Measurements from ENCODE around the gene HNRNPA3.
"Not testable (repeated sequence)": the region's sequence is repeated elsewhere in the genome, so short reads cannot be mapped to it uniquely, and the experiment has no call there.

The HNRNPA3 gene

GRCh38 chr2:177174486-177174885 is 38.1 kb upstream of the HNRNPA3 start:
- Histone ChIP-seq H3K79me2 (ENCODE audit: insufficient read depth, low read depth) (no peaks in the 10 kb centered on the region), H3K9ac (no peak overlapping the region), H3K4me3 (IDR thresholded peaks at IDR 0.05; ENCODE audit: insufficient read depth, low read depth, low read length) (no peak overlapping the region), H3K27ac (no peak overlapping the region), H2AFZ (ENCODE audit: low read depth) (no peak overlapping the region), H3K36me3 (ENCODE audit: insufficient read depth) (no peaks in the 10 kb centered on the region), H4K20me1 (ENCODE audit: insufficient read depth) (no peaks in the 10 kb centered on the region), H3K4me1 (ENCODE audit: low read depth, poor library complexity, severe bottlenecking) (peaks cover 8% of the 10 kb centered on the region), H3K27me3 (ENCODE audit: insufficient read depth, low read depth) (no peaks in the 10 kb centered on the region), H3K4me2 (no peak overlapping the region)
- no peak for TF ChIP-seq CTCF (conservative IDR thresholded peaks at IDR 0.05; ENCODE audit: low read depth, low read length)

GRCh38 chr2:177175917-177176668 is 36.5 kb upstream of the HNRNPA3 start:
- H3K36me3 ChIP-seq (ENCODE audit: insufficient read depth) = no peaks in the 10 kb centered on the region
- no peaks in the 10 kb centered on the region for H3K27me3 ChIP-seq (ENCODE audit: insufficient read depth, low read depth)

GRCh38 chr2:177178797-177179196 is 33.8 kb upstream of the HNRNPA3 start:
- H3K4me1 ChIP-seq (ENCODE audit: low read depth, poor library complexity, severe bottlenecking) = no peaks in the 10 kb centered on the region
- no peaks in the 10 kb centered on the region for H4K20me1 ChIP-seq (ENCODE audit: insufficient read depth)
- H3K79me2 ChIP-seq (ENCODE audit: insufficient read depth, low read depth) = no peaks in the 10 kb centered on the region
- H2AFZ ChIP-seq (ENCODE audit: low read depth) = no peak overlapping the region
- H3K27ac ChIP-seq = no peak overlapping the region
- no peak overlapping the region for H3K4me3 ChIP-seq (IDR thresholded peaks at IDR 0.05; ENCODE audit: insufficient read depth, low read depth, low read length)
- no peaks in the 10 kb centered on the region for H3K27me3 ChIP-seq (ENCODE audit: insufficient read depth, low read depth)
- H3K9ac ChIP-seq = no peak overlapping the region
- H3K36me3 ChIP-seq (ENCODE audit: insufficient read depth) = no peaks in the 10 kb centered on the region
- no peak for TF ChIP-seq CTCF (conservative IDR thresholded peaks at IDR 0.05; ENCODE audit: low read depth, low read length)
- no peak overlapping the region for H3K4me2 ChIP-seq

More at GRCh38 chr2:177175917-177176668, 36.5 kb upstream of the HNRNPA3 start:
- H2AFZ ChIP-seq (ENCODE audit: low read depth) = no peak overlapping the region
- no peaks in the 10 kb centered on the region for H3K4me1 ChIP-seq (ENCODE audit: low read depth, poor library complexity, severe bottlenecking)
- no peak overlapping the region for H3K4me2 ChIP-seq
- H3K9ac ChIP-seq = no peak overlapping the region
- H3K79me2 ChIP-seq (ENCODE audit: insufficient read depth, low read depth) = no peaks in the 10 kb centered on the region
- no peaks in the 10 kb centered on the region for H4K20me1 ChIP-seq (ENCODE audit: insufficient read depth)
- no peak overlapping the region for H3K4me3 ChIP-seq (IDR thresholded peaks at IDR 0.05; ENCODE audit: insufficient read depth, low read depth, low read length)
- TF ChIP-seq CTCF (conservative IDR thresholded peaks at IDR 0.05; ENCODE audit: low read depth, low read length) = no peak
- no peak overlapping the region for H3K27ac ChIP-seq

GRCh38 chr2:177179227-177179626 is 33.4 kb upstream of the HNRNPA3 start:
- H4K20me1 ChIP-seq (ENCODE audit: insufficient read depth) = no peaks in the 10 kb centered on the region
- no peak overlapping the region for H3K9ac ChIP-seq
- no peak overlapping the region for H3K4me2 ChIP-seq
- no peak overlapping the region for H2AFZ ChIP-seq (ENCODE audit: low read depth)
- no peaks in the 10 kb centered on the region for H3K4me1 ChIP-seq (ENCODE audit: low read depth, poor library complexity, severe bottlenecking)
- H3K27ac ChIP-seq = no peak overlapping the region
- no peak for TF ChIP-seq CTCF (conservative IDR thresholded peaks at IDR 0.05; ENCODE audit: low read depth, low read length)
- no peaks in the 10 kb centered on the region for H3K36me3 ChIP-seq (ENCODE audit: insufficient read depth)
- H3K79me2 ChIP-seq (ENCODE audit: insufficient read depth, low read depth) = no peaks in the 10 kb centered on the region
- H3K27me3 ChIP-seq (ENCODE audit: insufficient read depth, low read depth) = no peaks in the 10 kb centered on the region
- H3K4me3 ChIP-seq (IDR thresholded peaks at IDR 0.05; ENCODE audit: insufficient read depth, low read depth, low read length) = no peak overlapping the region

GRCh38 chr2:177179671-177180070 is 32.9 kb upstream of the HNRNPA3 start:
- H3K4me3 ChIP-seq (IDR thresholded peaks at IDR 0.05; ENCODE audit: insufficient read depth, low read depth, low read length); H3K27ac ChIP-seq; H3K9ac ChIP-seq; H3K27me3 ChIP-seq (ENCODE audit: insufficient read depth, low read depth); H3K79me2 ChIP-seq (ENCODE audit: insufficient read depth, low read depth); H3K4me1 ChIP-seq (ENCODE audit: low read depth, poor library complexity, severe bottlenecking); H2AFZ ChIP-seq (ENCODE audit: low read depth); H3K4me2 ChIP-seq; H3K36me3 ChIP-seq (ENCODE audit: insufficient read depth); H4K20me1 ChIP-seq (ENCODE audit: insufficient read depth): not testable (repeated sequence)
